HL-60 (cell line): ENCODE measurements around the gene ERCC4.

Experiments used
- DNase-seq, 2 experiments: peaks; one replicate each; pipeline ENCODE4 v3.0.0-alpha.2; 2010 to 2020; ENCODE audit warnings: low read depth in 1 of 2, low spot score in 1 of 2
- H3K27ac ChIP-seq: fragments of 250-450 bp; sonication (Bioruptor Pico); replicated peaks from 2 replicates; pipeline ENCODE4 v1.5.1; 2020; ENCODE audit warnings: mild to moderate bottlenecking, moderate library complexity
- H3K27me3 ChIP-seq: fragments of 250-450 bp; sonication (Bioruptor Pico); 2 replicates; pipeline ENCODE4 v1.5.1; 2021; ENCODE audit warnings: mild to moderate bottlenecking, moderate library complexity; ENCODE audit not compliant: insufficient read depth, poor library complexity, severe bottlenecking
- H3K4me3 ChIP-seq: replicated peaks from 2 replicates; pipeline ENCODE4 v1.5.1; 2011; ENCODE audit warnings: mild to moderate bottlenecking, control low read depth, low read length; ENCODE audit not compliant: insufficient read depth
- GABPA ChIP-seq: IDR thresholded peaks from 2 replicates; pipeline ENCODE4 v1.6.1; 2012; ENCODE audit warnings: low read depth
- POLR2AphosphoS5 ChIP-seq: IDR thresholded peaks from 2 replicates; pipeline ENCODE4 v1.6.1; 2012; ENCODE audit warnings: low read depth
- SPI1 ChIP-seq: IDR thresholded peaks from 2 replicates; pipeline ENCODE4 v1.6.1; 2012; ENCODE audit warnings: low read depth, mild to moderate bottlenecking, borderline replicate concordance
- TF ChIP-seq, protein P1 (sequence below): IDR thresholded peaks from 2 replicates; pipeline ENCODE4 v1.6.1; 2012; ENCODE audit warnings: low read depth; ENCODE audit not compliant: insufficient replicate concordance
- TF ChIP-seq, protein P2 (sequence below): IDR thresholded peaks from one replicate; pipeline ENCODE4 v1.5.1; 2011; ENCODE audit warnings: low read length, control low read depth, inconsistent platforms; ENCODE audit not compliant: insufficient read depth

ERCC4 gene

DNA sequence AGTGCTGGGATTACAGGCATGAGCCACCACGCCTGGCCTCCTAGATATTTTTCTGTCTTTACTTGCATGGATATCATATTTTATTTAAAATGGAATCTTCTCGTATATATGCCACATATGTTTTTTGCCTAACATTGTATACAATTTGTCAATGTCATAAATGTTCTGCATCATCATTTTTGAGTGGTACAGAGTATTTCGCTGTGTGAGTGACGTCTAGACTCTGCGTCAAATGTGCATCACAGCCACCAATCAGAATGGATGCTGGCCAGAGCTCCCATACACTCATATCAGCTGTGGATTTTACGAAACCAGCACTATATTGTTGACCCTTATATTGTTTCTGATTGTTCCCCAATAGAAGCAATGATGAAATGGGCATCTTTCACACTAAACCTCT, 57.2 kb downstream of the ERCC4 start:
- no peaks in the 10 kb centered on the region for H3K27me3 ChIP-seq
- no peak overlapping the region for H3K27ac ChIP-seq
- no peak for TF ChIP-seq GABPA
- no peak for TF ChIP-seq POLR2AphosphoS5
- TF ChIP-seq, protein P1, sequence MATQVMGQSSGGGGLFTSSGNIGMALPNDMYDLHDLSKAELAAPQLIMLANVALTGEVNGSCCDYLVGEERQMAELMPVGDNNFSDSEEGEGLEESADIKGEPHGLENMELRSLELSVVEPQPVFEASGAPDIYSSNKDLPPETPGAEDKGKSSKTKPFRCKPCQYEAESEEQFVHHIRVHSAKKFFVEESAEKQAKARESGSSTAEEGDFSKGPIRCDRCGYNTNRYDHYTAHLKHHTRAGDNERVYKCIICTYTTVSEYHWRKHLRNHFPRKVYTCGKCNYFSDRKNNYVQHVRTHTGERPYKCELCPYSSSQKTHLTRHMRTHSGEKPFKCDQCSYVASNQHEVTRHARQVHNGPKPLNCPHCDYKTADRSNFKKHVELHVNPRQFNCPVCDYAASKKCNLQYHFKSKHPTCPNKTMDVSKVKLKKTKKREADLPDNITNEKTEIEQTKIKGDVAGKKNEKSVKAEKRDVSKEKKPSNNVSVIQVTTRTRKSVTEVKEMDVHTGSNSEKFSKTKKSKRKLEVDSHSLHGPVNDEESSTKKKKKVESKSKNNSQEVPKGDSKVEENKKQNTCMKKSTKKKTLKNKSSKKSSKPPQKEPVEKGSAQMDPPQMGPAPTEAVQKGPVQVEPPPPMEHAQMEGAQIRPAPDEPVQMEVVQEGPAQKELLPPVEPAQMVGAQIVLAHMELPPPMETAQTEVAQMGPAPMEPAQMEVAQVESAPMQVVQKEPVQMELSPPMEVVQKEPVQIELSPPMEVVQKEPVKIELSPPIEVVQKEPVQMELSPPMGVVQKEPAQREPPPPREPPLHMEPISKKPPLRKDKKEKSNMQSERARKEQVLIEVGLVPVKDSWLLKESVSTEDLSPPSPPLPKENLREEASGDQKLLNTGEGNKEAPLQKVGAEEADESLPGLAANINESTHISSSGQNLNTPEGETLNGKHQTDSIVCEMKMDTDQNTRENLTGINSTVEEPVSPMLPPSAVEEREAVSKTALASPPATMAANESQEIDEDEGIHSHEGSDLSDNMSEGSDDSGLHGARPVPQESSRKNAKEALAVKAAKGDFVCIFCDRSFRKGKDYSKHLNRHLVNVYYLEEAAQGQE: no peak
- TF ChIP-seq, protein P2, sequence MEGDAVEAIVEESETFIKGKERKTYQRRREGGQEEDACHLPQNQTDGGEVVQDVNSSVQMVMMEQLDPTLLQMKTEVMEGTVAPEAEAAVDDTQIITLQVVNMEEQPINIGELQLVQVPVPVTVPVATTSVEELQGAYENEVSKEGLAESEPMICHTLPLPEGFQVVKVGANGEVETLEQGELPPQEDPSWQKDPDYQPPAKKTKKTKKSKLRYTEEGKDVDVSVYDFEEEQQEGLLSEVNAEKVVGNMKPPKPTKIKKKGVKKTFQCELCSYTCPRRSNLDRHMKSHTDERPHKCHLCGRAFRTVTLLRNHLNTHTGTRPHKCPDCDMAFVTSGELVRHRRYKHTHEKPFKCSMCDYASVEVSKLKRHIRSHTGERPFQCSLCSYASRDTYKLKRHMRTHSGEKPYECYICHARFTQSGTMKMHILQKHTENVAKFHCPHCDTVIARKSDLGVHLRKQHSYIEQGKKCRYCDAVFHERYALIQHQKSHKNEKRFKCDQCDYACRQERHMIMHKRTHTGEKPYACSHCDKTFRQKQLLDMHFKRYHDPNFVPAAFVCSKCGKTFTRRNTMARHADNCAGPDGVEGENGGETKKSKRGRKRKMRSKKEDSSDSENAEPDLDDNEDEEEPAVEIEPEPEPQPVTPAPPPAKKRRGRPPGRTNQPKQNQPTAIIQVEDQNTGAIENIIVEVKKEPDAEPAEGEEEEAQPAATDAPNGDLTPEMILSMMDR: no peak
- no peak for TF ChIP-seq SPI1
- no peak overlapping the region for H3K4me3 ChIP-seq
- no peak for DNase-seq

DNA sequence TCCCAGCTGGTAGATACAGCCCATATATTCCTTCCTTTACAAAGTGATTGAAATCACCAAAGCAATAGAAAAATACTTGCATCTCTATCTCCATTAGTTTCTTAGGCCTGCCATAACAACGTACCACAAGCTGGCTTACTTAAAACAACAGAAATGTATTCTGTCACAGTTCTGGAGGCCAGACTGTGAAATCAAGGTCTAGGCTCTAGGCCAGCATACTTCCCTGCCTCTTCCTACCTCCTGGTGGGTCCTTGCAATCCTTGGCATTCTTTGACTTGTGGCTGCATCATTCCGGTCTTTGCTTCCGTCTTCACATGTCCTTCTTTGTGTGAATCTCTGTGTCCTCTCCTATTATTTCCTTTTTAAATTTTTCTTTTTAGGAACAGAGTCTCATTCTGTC, 62.5 kb downstream of the ERCC4 start:
- no peak overlapping the region for H3K4me3 ChIP-seq
- DNase-seq: no peak
- H3K27ac ChIP-seq: no peak overlapping the region
- TF ChIP-seq, protein P2: no peak
- no peak for TF ChIP-seq POLR2AphosphoS5
- no peak for TF ChIP-seq SPI1
- H3K27me3 ChIP-seq: no peaks in the 10 kb centered on the region

DNA sequence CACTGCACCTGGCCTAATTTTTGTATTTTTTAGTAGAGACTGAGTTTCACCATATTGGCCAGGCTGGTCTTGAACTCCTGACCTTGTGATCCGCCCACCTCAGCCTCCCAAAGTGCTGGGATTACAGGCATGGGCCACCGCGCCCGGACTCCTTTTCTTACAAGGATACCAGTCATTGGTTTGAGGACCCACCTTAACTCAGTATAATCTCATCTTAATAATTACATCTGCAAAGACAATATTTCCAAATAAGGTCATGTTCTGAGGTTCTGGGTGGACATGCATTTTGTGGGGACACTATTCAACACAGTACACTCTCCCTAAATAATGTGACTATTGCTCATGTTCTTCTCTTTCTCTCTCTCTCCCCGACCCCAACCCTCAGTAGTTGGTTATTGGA, 63.7 kb downstream of the ERCC4 start:
- DNase-seq: no peak
- Histone ChIP-seq H3K4me3 (no peak overlapping the region), H3K27ac (no peak overlapping the region), H3K27me3 (no peaks in the 10 kb centered on the region)
- TF ChIP-seq, protein P2: no peak
- TF ChIP-seq POLR2AphosphoS5 (no peak), SPI1 (no peak), GABPA (no peak)
- TF ChIP-seq, protein P1: no peak

DNA sequence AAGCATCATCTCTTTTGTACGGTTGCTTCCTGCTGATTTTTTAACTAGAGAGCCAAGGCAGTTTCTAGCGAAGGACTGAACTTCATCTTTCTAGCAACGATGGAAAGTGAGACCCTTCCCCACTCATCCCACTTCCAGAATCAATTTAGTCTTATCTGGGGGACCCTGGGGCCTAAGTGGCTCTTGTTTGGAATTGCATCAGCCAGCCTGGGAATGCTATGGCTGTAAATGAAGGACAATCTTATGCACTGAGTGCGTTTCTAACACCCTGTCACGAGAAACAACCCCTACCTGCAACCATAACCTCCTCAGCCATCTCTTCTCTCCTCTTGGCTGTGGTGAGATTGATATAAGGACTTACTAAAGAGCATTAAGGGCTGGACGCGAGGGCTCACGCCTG, 64.8 kb downstream of the ERCC4 start:
- no peak overlapping the region for H3K27ac ChIP-seq
- H3K4me3 ChIP-seq: no peak overlapping the region
- no peak for DNase-seq

More for the DNA sequence above, 64.8 kb downstream of the ERCC4 start:
- no peaks in the 10 kb centered on the region for H3K27me3 ChIP-seq
- TF ChIP-seq, protein P2: no peak
- TF ChIP-seq SPI1 (no peak), POLR2AphosphoS5 (no peak), GABPA (no peak)
- TF ChIP-seq, protein P1: no peak
